ENCODE data around the gene DGCR8.

The DGCR8 gene

GRCh38 chr22:20079745-20080444 lies at the start of gene DGCR8:
Gene DGCR8, plus strand, starts transcription at chr22:20080241. Its CDS starts 5,723 bp downstream, at chr22:20085964.
- Histone ChIP-seq H3K4me3 (ENCODE audit: low read depth in 1 of 2, low read length in 2 of 2) (peak within 1 kb of the TSS; percentile 70 to 76), H3K27me3 (ENCODE audit: insufficient read depth, low read length, poor library complexity) (no peaks in the 10 kb centered on the region), H2AFZ (ENCODE audit: low read depth, low read length) (peak within 1 kb of the TSS; percentile 85), H3K36me3 (ENCODE audit: insufficient read depth, low read length) (peaks cover 38% of the 10 kb centered on the region), H3K79me2 (ENCODE audit: insufficient read depth, low read length) (peaks cover 55% of the 10 kb centered on the region), H3K4me1 (ENCODE audit: insufficient read depth, low read length) (peaks cover 53% of the 10 kb centered on the region), H3K27ac (ENCODE audit: low read length) (peak within 1 kb of the TSS; percentile 83), H3K4me2 (ENCODE audit: insufficient read depth, low read length) (peak within 1 kb of the TSS; percentile 97), H4K20me1 (ENCODE audit: insufficient read depth, low read length) (peaks cover 39% of the 10 kb centered on the region), H3K9ac (ENCODE audit: low read depth, low read length) (peak within 1 kb of the TSS; percentile 85), H3K9me3 (ENCODE audit: insufficient read depth, low read length, severe bottlenecking) (no peaks in the 10 kb centered on the region)
- TF ChIP-seq, protein P1, sequence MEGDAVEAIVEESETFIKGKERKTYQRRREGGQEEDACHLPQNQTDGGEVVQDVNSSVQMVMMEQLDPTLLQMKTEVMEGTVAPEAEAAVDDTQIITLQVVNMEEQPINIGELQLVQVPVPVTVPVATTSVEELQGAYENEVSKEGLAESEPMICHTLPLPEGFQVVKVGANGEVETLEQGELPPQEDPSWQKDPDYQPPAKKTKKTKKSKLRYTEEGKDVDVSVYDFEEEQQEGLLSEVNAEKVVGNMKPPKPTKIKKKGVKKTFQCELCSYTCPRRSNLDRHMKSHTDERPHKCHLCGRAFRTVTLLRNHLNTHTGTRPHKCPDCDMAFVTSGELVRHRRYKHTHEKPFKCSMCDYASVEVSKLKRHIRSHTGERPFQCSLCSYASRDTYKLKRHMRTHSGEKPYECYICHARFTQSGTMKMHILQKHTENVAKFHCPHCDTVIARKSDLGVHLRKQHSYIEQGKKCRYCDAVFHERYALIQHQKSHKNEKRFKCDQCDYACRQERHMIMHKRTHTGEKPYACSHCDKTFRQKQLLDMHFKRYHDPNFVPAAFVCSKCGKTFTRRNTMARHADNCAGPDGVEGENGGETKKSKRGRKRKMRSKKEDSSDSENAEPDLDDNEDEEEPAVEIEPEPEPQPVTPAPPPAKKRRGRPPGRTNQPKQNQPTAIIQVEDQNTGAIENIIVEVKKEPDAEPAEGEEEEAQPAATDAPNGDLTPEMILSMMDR (IDR thresholded peaks at IDR 0.05; ENCODE audit: borderline replicate concordance, extremely low read depth, low read length, poor library complexity, severe bottlenecking): no peak
- TF ChIP-seq EZH2 (IDR thresholded peaks at IDR 0.05; ENCODE audit: borderline replicate concordance, low read depth, low read length, severe bottlenecking): no peak
- peak; percentile 84 for ATAC-seq (ENCODE audit: insufficient read depth, low read depth)
- DNase-seq: peak; percentile 75

DNA sequence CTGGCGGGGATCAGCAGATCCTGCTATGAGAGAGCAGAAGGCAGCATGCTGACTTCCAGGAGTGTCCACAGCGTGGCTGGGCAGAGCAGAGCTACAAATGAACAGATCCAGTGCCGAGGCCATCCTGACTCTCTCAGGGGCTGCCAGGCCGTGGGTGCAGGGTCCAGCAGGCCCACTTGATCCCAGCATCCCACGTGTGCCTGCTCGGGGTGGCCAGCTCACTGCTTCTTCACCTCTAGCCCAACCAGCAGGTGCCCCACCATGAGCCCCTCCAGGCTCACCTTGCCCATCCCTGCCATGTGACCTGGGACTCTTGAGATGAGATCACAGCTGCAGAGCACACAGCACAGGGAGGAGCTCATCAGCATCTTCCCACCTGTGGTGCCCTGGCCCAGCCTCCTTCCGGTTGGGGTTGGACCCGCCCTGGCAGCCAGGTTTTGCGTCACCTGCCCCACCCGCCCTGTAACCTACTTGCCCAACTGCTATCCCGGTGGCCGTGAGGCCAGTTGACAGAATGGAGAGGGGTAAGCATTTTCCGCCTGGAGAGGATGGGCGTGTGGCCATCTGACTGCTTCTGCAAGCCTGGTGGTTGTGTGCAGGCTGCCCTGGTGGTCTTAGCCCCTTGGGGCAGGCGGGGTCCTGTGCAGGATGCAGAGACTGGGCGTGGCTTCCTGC lies 48.2 kb upstream of the DGCR8 start:
- Histone ChIP-seq H3K27ac (ENCODE audit: low read length) (no peak overlapping the region), H2AFZ (ENCODE audit: low read depth, low read length) (no peak overlapping the region), H3K9me3 (ENCODE audit: insufficient read depth, low read length, severe bottlenecking) (no peaks in the 10 kb centered on the region), H3K4me3 (ENCODE audit: low read depth in 1 of 2, low read length in 2 of 2) (no peak overlapping the region), H3K79me2 (ENCODE audit: insufficient read depth, low read length) (peaks cover 76% of the 10 kb centered on the region), H3K4me1 (ENCODE audit: insufficient read depth, low read length) (no peaks in the 10 kb centered on the region), H3K36me3 (ENCODE audit: insufficient read depth, low read length) (peaks cover 32% of the 10 kb centered on the region), H3K27me3 (ENCODE audit: insufficient read depth, low read length, poor library complexity) (no peaks in the 10 kb centered on the region), H4K20me1 (ENCODE audit: insufficient read depth, low read length) (peaks cover 57% of the 10 kb centered on the region), H3K9ac (ENCODE audit: low read depth, low read length) (no peak overlapping the region), H3K4me2 (ENCODE audit: insufficient read depth, low read length) (no peak overlapping the region)
- ATAC-seq (ENCODE audit: insufficient read depth, low read depth) (no peak), DNase-seq (no peak)
- TF ChIP-seq EZH2 (IDR thresholded peaks at IDR 0.05; ENCODE audit: borderline replicate concordance, low read depth, low read length, severe bottlenecking): no peak
- TF ChIP-seq, protein P1 (IDR thresholded peaks at IDR 0.05; ENCODE audit: borderline replicate concordance, extremely low read depth, low read length, poor library complexity, severe bottlenecking): no peak

GRCh38 chr22:20032407-20032991 lies 47.5 kb upstream of the DGCR8 start:
- Histone ChIP-seq H3K9ac (ENCODE audit: low read depth, low read length) (no peak overlapping the region), H3K4me3 (ENCODE audit: low read depth in 1 of 2, low read length in 2 of 2) (no peak overlapping the region), H3K4me1 (ENCODE audit: insufficient read depth, low read length) (no peaks in the 10 kb centered on the region), H3K27ac (ENCODE audit: low read length) (no peak overlapping the region), H2AFZ (ENCODE audit: low read depth, low read length) (no peak overlapping the region), H4K20me1 (ENCODE audit: insufficient read depth, low read length) (peaks cover 60% of the 10 kb centered on the region), H3K9me3 (ENCODE audit: insufficient read depth, low read length, severe bottlenecking) (no peaks in the 10 kb centered on the region), H3K27me3 (ENCODE audit: insufficient read depth, low read length, poor library complexity) (no peaks in the 10 kb centered on the region), H3K36me3 (ENCODE audit: insufficient read depth, low read length) (peaks cover 39% of the 10 kb centered on the region), H3K79me2 (ENCODE audit: insufficient read depth, low read length) (peaks cover 72% of the 10 kb centered on the region), H3K4me2 (ENCODE audit: insufficient read depth, low read length) (no peak overlapping the region)
- ATAC-seq (ENCODE audit: insufficient read depth, low read depth) (no peak), DNase-seq (no peak)
- TF ChIP-seq, protein P1 (IDR thresholded peaks at IDR 0.05; ENCODE audit: borderline replicate concordance, extremely low read depth, low read length, poor library complexity, severe bottlenecking): no peak
- no peak for TF ChIP-seq EZH2 (IDR thresholded peaks at IDR 0.05; ENCODE audit: borderline replicate concordance, low read depth, low read length, severe bottlenecking)
